HG02642 (cell line): Measurements from ENCODE around the gene RPH3AL.
"Not testable (repeated sequence)": the region's sequence is repeated elsewhere in the genome, so short reads cannot be mapped to it uniquely, and the experiment has no call there.

Source experiments
- ATAC-seq: cut with Tn5 transposase; IDR thresholded peaks from one replicate; pipeline ENCODE4 v1.9.1; 2021; ENCODE audit warnings: mild to moderate bottlenecking; ENCODE audit not compliant: unreplicated experiment, poor library complexity

The RPH3AL gene

GRCh38 chr17:248337-249235 is 104.0 kb downstream of the RPH3AL start:
- no peak for ATAC-seq

DNA sequence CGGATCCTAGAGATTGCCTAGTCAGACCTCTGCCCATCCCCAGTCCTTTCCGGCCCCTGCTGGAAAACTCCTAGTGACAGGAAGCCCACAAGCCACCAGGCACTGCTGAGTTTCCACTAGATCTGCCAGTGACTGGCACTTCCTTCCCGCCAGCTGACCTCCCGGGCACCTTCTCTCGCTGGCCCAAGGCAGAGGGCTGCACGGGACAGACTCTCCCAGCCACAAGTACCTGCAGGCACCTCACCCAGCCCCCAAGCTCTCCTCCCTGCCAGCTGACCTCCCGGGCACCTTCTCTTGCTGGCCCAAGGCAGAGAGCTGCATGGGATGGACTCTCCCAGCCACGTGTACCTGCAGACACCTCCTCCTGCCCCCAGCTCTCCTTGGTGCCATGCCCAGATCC is 104.8 kb downstream of the RPH3AL start:
- ATAC-seq = no peak

- ATAC-seq = no peak
These were observed 105.7 kb downstream of the RPH3AL start for GRCh38 chr17:246851-247421.

GRCh38 chr17:246226-246625 is 106.4 kb downstream of the RPH3AL start:
- no peak for ATAC-seq

- ATAC-seq = no peak
These were observed 107.0 kb downstream of the RPH3AL start for GRCh38 chr17:245611-246010.

- no peak for ATAC-seq
These were observed 107.6 kb downstream of the RPH3AL start for GRCh38 chr17:245020-245419.

- ATAC-seq = not testable (repeated sequence)
These were observed 108.7 kb downstream of the RPH3AL start for GRCh38 chr17:243924-244323.

- ATAC-seq = no peak
These were observed 113.7 kb downstream of the RPH3AL start for GRCh38 chr17:238964-239259.

- ATAC-seq = no peak
These were observed 114.3 kb downstream of the RPH3AL start for GRCh38 chr17:238071-238963.

GRCh38 chr17:237406-237955 is 115.1 kb downstream of the RPH3AL start:
- no peak for ATAC-seq

DNA sequence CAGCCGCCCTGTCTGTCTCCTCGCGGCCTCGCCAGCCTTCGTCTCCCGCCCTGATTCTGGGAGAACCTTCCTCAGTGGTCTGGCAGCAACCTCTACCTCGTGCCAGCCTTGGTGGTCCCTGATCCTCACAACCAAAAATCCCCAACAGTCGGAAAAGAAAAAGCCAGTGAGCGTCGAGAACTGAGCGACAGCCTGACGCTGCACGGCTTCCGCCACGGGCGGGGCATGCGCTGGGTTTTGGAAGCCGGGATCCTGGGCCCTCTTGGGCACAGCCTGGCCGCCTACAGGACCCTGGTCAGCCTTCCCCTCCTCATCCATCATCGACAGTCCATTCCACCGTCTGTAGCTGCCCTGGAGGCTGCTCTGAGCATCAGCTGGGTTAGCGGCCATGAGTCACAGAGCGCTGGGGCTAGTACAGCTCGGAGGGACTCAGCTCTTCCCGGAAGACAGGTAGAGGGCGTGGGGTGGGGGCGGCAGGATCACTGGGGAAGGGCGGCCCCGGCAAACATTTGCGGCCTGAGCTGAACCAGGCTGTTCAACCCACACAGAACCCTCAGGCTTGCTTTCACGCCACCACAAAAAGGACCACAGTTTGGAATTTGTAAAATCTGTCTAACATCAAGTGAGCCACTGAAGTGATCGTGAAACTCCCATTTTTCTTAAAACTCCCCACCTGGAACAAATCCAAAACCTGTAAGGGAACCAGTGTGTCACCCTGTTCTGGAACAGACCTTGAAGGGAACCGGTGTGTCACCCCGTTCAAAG is 115.8 kb downstream of the RPH3AL start:
- ATAC-seq = no peak

GRCh38 chr17:235831-236640 is 116.6 kb downstream of the RPH3AL start:
- ATAC-seq = no peak

DNA sequence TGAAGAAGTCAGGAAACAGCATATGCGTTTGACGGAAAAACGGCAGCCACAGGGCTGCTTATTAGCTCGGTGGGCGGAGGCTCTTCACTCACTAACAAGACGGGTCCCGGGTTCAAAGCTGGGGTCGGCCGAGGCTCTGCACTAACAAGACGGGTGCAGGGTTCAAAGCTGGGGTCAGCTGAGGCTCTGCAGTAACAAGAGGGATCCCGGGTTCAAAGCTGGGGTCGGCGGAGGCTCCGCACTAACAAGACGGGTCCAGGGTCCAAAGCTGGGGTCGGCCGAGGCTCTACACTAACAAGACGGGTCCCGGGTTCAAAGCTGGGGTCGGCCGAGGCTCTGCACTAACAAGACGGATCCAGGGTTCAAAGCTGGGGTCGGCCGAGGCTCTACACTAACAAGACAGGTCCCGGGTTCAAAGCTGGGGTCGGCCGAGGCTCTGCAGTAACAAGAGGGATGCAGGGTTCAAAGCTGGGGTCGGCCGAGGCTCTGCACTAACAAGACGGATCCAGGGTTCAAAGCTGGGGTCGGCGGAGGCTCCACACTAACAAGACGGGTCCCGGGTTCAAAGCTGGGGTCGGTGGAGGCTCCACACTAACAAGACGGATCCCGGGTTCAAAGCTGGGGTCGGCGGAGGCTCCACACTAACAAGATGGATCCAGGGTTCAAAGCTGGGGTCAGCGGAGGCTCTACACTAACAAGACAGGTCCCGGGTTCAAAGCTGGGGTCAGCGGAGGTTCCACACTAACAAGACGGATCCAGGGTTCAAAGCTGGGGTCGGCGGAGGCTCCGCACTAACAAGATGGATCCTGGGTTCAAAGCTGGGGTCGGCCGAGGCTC is 117.4 kb downstream of the RPH3AL start:
- not testable (repeated sequence) for ATAC-seq

DNA sequence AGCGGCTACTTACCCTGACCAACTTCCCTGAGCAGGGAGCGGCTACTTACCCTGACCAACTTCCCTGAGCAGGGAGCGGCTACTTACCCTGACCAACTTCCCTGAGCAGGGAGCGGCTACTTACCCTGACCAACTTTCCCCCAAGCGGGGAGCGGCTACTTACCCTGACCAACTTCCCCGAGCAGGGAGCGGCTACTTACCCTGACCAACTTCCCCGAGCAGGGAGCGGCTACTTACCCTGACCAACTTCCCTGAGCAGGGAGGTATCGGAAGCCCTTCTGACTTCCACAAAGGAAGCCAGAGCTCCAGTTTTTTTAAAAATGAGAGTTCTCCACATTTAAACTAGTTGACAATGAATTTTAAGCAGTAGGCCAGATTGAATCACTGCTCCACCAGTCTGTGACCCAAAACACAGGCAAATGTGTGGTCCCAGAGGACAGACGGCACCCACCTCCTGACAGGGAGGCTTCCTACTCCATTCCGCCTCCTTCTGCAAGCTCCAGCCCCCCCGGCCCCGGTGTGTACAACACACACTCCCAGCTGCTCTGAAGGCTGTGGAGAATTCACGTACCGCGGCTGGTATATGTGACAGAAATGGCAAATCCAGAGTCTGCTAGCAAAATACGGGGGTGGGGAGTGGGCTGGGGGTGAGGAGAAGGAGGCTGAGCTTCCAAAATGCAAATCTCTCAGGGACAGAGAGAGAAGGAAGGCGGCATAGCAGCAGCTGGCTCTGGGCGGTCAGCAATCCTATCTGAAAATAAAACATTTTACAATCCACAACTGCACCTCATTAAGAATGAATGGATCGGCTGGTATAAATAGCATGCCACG is 118.2 kb downstream of the RPH3AL start:
- not testable (repeated sequence) for ATAC-seq

DNA sequence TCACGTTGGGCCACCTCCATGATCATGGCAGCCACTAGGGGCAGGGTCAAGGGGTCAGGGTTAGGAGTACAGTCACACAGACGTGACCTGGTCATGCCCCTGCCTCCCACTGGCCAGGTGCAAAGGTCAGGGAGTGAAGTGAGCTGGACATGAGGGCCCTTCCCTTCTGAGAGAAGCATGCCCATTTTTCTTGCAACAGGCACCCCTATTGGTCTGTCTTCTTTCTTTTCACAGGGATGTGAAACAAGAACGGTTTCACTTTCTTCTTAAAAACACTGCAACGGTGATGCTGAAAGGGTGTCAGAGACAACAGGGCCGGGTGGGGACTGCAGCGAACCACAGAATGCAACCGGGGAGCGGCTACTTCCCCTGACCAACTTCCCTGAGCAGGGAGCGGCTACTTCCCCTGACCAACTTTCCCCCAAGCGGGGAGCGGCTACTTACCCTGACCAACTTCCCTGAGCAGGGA is 119.1 kb downstream of the RPH3AL start:
- ATAC-seq = no peak

DNA sequence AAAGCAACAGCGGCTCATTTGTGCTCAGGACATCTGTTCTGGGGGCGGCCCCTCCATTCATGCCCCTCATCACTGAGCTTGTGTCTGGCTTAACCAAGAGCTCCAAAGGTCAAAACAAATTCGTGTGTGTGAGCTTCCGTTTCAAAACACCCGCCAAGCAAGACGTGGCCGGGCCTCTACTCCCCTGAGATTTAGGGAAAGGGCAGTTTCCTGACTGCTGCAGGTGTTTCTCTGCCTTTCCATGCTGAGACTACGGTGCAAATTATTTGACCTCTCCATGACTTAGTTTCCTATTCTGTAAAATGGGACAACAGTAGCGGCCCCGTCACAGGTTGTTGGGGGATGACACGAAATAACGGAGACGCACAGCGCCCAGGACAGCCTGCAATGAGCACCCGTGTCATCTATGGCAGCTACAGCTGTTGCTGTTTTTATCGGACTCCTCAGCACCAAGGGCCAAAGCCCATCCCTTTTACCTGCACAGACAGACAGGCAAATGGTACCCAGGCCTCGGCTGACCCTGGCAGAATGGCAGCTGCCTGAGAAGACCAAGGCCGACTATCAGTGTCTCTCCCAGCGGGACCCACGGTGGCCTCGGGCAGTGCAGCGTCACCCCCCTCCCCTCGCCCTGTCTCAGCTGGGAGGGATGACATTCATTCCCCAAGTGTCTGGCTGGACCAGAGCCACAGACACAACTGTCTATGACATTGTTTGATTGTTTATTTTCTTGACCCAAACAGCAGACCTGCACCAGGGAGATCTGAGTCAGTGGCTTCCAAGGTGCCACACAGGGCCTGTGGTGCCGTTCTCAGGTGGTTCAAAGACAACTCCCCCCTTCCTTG is 120.4 kb downstream of the RPH3AL start:
- ATAC-seq = no peak
